Esophagus (tissue), 2 donors: ENCODE results near the gene ETFDH. TPM values are rescaled to one million over a fixed set of nuclear protein-coding genes. Genes with fewer than 3 reads are reported as not detected.

ENCODE experiments used
- H3K27ac ChIP-seq, 2 donors: one replicate each; pipeline ENCODE4 v1.5.1; 2013; ENCODE audit warnings: low read depth in 2 of 2, mild to moderate bottlenecking in 2 of 2, inconsistent platforms in 1 of 2, low read length in 1 of 2, moderate library complexity in 1 of 2
- H3K27me3 ChIP-seq, 2 donors: one replicate each; pipeline ENCODE4 v1.6.1; 2013; ENCODE audit warnings: low read length in 2 of 2, control low read depth in 1 of 2, mild to moderate bottlenecking in 1 of 2; ENCODE audit not compliant: insufficient read depth in 2 of 2, control insufficient read depth in 1 of 2
- H3K36me3 ChIP-seq, 2 donors: one replicate each; pipeline ENCODE4 v1.6.1; 2013; ENCODE audit warnings: low read length in 1 of 2; ENCODE audit not compliant: control insufficient read depth in 2 of 2, insufficient read depth in 2 of 2
- H3K4me1 ChIP-seq, 2 donors: one replicate each; pipeline ENCODE4 v1.6.1; 2013; ENCODE audit warnings: low read length in 1 of 2; ENCODE audit not compliant: control insufficient read depth in 2 of 2, insufficient read depth in 2 of 2
- H3K4me3 ChIP-seq, 2 donors: one replicate each; pipeline ENCODE4 v1.5.1; 2013; ENCODE audit warnings: low read length in 2 of 2, mild to moderate bottlenecking in 2 of 2, low read depth in 1 of 2, moderate library complexity in 1 of 2
- H3K9me3 ChIP-seq, 2 donors: one replicate each; pipeline ENCODE4 v1.6.1; 2013; ENCODE audit warnings: mild to moderate bottlenecking in 2 of 2, low read depth in 1 of 2, low read length in 1 of 2, moderate library complexity in 1 of 2; ENCODE audit not compliant: control insufficient read depth in 2 of 2, insufficient read depth in 1 of 2
- WGBS, 2 donors: extraction: QIAGEN DNeasy Blood & Tissue Kit; methylation state at CpG; one replicate each; pipeline ENCODE4 v1.1.7; 2013; 5-methylcytosine and 5-hydroxymethylcytosine counted together
- polyA plus RNA-seq, 2 donors: library from polyadenylated mRNA; stranded (reverse); fragments of 200-250 nt; gene quantifications; one replicate each; pipeline ENCODE4 v1.2.3, GENCODE V29; 2013
- donor health status: healthy with polysubstance abuse.
- donor health status: Bipolar disorder and iron deficiency.

The ETFDH gene
- 10 to 100 TPM; 23.7 to 30.6 TPM for polyA plus RNA-seq

DNA sequence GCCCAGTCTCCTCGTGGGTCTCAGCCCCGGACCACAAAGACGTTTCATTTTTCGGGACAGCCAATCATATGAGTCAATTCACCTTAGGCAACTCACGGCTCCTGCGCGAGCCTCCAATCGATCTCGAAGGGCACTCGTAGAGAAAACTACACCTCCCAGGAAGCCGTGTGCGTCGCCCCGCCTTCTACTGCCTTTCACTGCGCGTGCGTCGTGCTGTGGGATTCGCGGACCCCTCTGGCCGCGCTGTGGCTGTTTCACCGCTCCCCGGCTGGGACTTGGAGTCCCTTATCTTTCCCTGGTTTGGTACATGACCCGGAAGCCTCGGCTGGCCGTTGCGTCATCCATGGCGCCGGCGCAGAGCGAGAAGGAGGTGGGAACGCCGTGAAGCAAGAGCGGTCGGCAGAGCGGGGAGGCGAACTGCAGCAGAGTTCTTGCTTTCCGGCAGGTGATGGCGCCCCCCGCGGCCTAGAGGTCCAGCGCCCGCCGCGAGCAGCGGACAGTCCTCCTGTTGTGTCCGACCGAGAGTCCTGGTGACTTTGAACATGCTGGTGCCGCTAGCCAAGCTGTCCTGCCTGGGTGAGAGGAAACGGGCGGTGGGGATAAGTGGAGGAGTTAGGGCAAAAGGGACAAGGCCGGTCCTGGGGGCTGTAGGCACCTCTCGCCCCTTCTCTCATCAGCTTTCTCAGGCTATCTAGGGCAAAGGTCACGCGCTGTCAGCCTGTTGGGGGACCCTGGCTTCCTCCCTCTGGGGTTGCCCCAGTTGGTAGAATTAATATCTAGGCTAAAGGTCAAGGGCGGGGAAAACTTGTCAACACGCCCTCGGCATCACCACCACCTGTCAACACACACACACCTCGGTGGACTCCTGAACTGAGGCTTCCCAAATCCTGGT, at the start of gene ETFDH:
Gene ETFDH, plus strand, starts transcription at position 382 of the 892 bp plus-strand sequence. Its CDS starts 161 bp downstream, at position 543.
- no peaks in the 10 kb centered on the region for H3K9me3 ChIP-seq
- WGBS, 2 donors = 0 to 1% methylated on average over 60 of the region's 60 CpGs

DNA sequence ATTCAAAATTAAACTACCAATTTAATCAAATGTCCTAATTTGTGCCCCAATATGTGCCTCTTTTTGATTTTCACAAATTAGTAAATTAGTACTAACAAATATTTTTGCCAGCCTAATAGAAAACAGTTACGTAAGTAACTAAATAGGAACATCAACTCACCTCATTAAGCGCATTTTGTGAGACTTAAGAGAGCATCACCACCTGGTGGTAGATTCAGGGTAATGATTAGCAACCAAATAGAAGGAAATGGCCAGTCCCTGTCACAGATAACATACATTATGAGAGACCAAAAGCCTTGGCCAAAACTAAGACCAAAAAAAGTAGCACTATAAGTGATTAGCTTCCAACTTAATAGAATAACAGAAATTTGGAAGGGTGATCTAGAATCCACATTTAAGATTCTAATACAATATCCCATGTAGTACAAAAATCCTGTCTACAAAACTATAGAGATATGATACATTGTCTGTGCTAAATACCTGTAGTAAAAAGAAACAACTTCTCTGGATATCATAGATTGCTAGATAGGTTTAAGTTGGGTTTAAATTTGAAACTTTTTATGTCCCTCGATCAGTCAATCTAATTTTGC, 47.1 kb upstream of the ETFDH start:
- 29 to 32% methylated on average over 3 of the region's 3 CpGs for WGBS, 2 donors

More for the DNA sequence above, at the start of gene ETFDH:
- Histone ChIP-seq H3K27ac (peak within 1 kb of the TSS; percentile 99), H3K4me1 (peaks cover 0 to 3% of the 10 kb centered on the region in 2 donors), H3K27me3 (no peaks in the 10 kb centered on the region), H3K4me3 (peak within 1 kb of the TSS; percentile 75 to 92), H3K36me3 (no peaks in the 10 kb centered on the region)

DNA sequence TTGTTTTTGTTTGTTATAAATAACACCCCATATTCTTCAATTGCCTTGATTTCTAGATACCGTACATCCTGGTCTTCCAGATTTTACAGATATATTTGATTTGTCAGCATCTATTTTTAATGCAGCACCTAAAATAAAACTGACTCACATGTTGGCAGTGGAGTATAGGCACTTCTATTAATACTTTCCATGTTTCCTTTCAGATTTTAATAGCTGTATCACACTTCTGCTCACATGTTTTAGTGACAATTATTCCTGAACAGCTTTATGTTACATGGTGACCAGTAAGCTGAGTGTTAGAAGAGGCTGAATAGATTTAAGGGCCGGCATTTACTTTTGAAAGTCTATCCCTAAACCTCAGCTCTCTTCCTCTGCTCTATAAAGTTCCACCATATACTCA, 46.6 kb upstream of the ETFDH start:
- no peak overlapping the region for H3K4me3 ChIP-seq
- no peaks in the 10 kb centered on the region for H3K9me3 ChIP-seq
- H3K4me1 ChIP-seq = no peaks in the 10 kb centered on the region
- H3K27ac ChIP-seq = no peak overlapping the region
- WGBS, 2 donors = 69 to 72% methylated on average over 2 of the region's 2 CpGs
- H3K27me3 ChIP-seq = no peaks in the 10 kb centered on the region
- no peaks in the 10 kb centered on the region for H3K36me3 ChIP-seq

More for the DNA sequence above, 47.1 kb upstream of the ETFDH start:
- Histone ChIP-seq H3K27me3 (no peaks in the 10 kb centered on the region), H3K4me1 (no peaks in the 10 kb centered on the region), H3K36me3 (no peaks in the 10 kb centered on the region), H3K9me3 (no peaks in the 10 kb centered on the region), H3K4me3 (no peak overlapping the region), H3K27ac (no peak overlapping the region)

DNA sequence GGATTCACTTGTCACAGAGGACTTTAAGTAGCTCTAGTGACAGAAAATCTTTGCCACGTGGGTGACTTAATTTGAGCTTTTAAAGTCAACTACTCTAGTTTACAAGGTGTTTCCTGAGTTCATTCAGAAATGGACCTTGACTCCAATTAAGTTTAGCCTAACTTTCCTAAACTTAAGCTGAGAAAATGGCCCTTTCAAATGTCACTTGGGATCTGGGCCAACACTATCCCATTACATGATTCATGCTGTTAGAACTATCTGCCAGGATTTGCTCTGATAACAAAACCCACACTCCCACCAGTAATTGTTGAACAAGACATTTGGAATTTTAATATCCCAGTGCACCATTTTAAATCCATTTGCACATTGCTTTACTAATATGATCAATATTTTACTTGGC, 41.2 kb upstream of the ETFDH start:
- Histone ChIP-seq H3K27ac (no peak overlapping the region), H3K36me3 (no peaks in the 10 kb centered on the region), H3K4me1 (no peaks in the 10 kb centered on the region), H3K27me3 (no peaks in the 10 kb centered on the region), H3K4me3 (no peak overlapping the region), H3K9me3 (no peaks in the 10 kb centered on the region)
- WGBS, 2 donors = 39 to 50% methylated on average over 1 of the region's 1 CpG

DNA sequence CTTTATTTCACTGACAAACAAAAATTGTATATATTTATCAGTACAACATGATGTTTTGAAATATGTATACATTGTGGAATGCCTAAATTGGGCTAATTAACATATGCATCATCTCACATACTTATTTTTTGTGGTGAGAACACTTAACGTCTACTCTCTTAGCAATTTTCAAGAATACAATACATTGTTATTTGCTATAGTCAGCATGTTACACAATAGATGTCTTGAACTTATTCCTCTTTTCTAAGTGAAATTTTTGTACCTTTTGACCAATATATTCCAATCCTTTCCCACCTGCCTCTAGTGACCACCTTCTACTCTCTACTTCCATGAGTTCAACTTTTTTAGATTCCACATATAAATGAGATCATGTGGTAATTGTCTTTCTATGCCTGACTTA, 35.5 kb upstream of the ETFDH start:
- WGBS, 2 donors = 71 to 88% methylated on average over 1 of the region's 1 CpG

DNA sequence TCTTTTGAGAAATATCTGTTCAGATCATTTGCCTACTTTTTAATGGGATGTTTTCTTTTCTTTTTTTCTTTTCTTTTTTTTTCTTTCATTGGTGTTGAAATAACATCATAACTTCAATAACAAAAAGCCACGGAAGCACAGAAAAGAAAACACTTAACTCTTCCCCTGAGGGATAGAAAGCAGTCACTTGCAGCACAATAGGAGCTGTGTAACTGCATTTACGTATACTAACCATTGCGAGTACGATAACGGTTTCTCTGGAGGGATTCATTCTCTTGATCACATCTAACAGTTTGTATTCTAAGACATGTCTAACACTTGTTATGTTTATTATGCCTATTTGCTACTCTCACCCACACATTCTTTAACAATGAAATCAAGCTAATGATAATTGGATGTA, 27.7 kb upstream of the ETFDH start:
- Histone ChIP-seq H3K9me3 (no peaks in the 10 kb centered on the region), H3K36me3 (no peaks in the 10 kb centered on the region), H3K27me3 (no peaks in the 10 kb centered on the region), H3K4me1 (no peaks in the 10 kb centered on the region), H3K4me3 (no peak overlapping the region), H3K27ac (no peak overlapping the region)
- WGBS, 2 donors = 77 to 86% methylated on average over 5 of the region's 5 CpGs

More for the DNA sequence above, 35.5 kb upstream of the ETFDH start:
- no peak overlapping the region for H3K27ac ChIP-seq
- no peaks in the 10 kb centered on the region for H3K4me1 ChIP-seq
- no peaks in the 10 kb centered on the region for H3K27me3 ChIP-seq
- H3K36me3 ChIP-seq = no peaks in the 10 kb centered on the region
- H3K9me3 ChIP-seq = no peaks in the 10 kb centered on the region
- no peak overlapping the region for H3K4me3 ChIP-seq

DNA sequence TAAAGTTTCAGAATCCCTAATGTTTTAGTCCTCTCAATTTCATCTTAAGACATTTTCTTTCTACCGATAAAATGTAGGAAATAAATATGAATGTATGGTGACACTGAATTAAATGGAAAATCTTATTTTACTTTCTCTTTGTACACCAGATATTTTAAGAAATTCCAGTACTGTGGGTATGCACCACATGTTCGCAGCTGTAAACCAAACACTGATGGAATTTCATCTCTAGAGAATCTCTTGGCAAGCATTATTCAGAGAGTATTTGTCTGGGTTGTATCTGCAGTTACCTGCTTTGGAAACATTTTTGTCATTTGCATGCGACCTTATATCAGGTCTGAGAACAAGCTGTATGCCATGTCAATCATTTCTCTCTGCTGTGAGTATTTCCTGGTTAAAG, 27.3 kb upstream of the ETFDH start:
- H3K4me1 ChIP-seq = no peaks in the 10 kb centered on the region
- no peaks in the 10 kb centered on the region for H3K9me3 ChIP-seq
- H3K4me3 ChIP-seq = no peak overlapping the region
- H3K27me3 ChIP-seq = no peaks in the 10 kb centered on the region
- H3K27ac ChIP-seq = no peak overlapping the region
- WGBS, 2 donors = 70 to 73% methylated on average over 3 of the region's 3 CpGs
- no peaks in the 10 kb centered on the region for H3K36me3 ChIP-seq

DNA sequence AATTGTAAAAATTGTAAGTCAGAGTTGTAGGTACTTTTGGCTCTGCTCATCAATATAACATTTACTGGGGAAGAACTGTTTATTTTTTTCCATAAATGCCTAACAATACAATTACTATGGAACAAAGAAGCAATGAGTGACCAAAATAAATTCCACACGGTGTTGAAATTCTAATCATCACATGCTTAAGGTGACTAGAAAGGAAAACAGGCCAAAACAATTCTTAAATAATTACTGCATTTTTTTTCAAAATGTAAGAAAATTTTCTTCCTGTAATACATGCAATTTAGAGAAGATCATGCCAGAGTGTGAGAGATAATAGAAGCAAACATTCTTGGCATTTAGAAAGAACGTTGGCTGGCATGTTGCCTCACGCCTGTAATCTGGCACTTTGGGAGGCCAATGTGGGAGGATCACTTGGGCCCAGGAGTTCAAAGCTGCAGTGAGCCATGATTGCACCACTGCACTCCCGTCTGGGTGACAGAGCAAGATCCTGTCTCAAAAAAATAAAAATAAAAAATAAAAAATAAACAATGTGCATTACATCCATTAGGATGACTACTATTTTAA, 22.9 kb upstream of the ETFDH start:
- WGBS, 2 donors = 46 to 54% methylated on average over 4 of the region's 4 CpGs

DNA sequence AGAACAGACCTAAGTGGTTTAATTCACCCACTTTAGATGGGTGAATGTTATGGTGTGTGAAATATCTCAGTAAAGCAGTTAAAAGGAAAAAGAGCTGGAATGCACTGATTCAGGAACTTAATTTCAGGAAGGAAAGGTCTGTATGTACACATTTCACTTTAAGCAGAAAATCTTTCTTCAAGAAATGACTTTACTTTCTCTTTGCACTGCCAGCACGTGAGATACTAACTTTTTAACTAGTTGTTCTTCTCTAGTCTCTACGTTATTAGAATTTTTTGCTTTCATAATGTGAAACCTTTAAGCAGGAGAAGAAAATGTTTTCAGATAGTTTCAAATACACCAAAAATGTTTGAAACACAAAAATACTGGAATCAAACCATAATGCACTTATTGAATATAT, 19.2 kb upstream of the ETFDH start:
- 8 to 11% methylated on average over 2 of the region's 2 CpGs for WGBS, 2 donors
- no peaks in the 10 kb centered on the region for H3K27me3 ChIP-seq
- H3K9me3 ChIP-seq = no peaks in the 10 kb centered on the region
- no peak overlapping the region for H3K27ac ChIP-seq
- no peaks in the 10 kb centered on the region for H3K36me3 ChIP-seq
- H3K4me3 ChIP-seq = no peak overlapping the region
- H3K4me1 ChIP-seq = no peaks in the 10 kb centered on the region

More for the DNA sequence above, 22.9 kb upstream of the ETFDH start:
- Histone ChIP-seq H3K27ac (no peak overlapping the region), H3K27me3 (no peaks in the 10 kb centered on the region), H3K9me3 (no peaks in the 10 kb centered on the region), H3K4me3 (no peak overlapping the region), H3K36me3 (no peaks in the 10 kb centered on the region), H3K4me1 (no peaks in the 10 kb centered on the region)
